ENCODE measurements around the gene RSRC1.
"Not testable (repeated sequence)": the region's sequence is repeated elsewhere in the genome, so short reads cannot be mapped to it uniquely, and the experiment has no call there.

RSRC1 gene

DNA sequence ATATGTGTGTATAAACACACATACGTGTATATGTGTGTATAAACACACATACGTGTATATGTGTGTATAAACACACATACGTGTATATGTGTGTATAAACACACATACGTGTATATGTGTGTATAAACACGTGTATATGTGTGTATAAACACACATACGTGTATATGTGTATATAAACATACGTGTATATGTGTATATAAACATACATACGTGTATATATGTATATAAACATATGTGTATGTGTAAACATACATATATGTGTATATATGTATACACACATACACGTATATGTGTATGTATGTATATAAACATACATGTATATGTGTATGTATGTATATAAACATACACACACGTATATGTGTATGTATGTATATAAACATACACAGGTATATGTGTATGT, 119.1 kb downstream of the RSRC1 start:
- not testable (repeated sequence) for DNase-seq (ENCODE audit: low spot score)

DNA sequence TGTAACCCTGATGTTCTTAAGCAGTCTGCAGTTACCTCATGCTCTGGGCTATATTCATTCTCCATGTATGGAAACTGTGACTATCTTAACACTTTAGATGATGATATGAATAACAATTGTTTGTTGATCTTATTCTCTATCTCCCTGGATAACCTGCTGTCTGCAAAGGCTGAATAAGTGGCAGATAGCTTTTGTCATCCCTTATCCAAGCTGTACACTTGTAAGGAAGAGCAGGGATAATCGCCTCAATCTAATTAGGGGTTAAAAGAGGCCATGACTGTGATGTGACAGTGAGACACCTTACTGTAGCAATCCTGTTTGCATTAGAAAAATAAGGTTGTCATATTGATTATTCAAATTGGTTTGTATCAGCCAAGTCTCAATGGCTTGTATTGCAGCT, 123.9 kb downstream of the RSRC1 start:
- DNase-seq (ENCODE audit: low spot score) = no peak

DNA sequence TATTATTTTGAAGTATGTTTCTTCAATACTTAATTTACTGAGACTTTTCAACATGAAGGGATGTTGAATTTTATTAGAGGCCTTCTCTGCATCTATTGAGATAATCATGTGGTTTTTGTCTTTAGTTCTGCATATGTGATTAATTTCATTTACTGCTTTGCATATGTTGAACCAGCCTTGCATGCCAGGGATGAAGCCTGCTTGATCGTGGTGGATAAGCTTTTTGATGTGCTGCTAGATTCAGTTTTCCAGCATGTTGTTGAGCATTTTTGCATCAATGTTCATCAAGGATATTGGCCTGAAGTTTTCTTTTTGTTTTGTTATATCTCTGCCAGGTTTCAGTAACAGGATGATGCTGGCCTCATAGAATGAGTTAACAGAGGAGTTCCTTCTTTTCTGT, 134.4 kb downstream of the RSRC1 start:
- no peak for DNase-seq (ENCODE audit: low spot score)

- no peak for DNase-seq (ENCODE audit: low spot score)
Observed at GRCh38 chr3:158247288-158247687, 137.4 kb downstream of the RSRC1 start.

DNA sequence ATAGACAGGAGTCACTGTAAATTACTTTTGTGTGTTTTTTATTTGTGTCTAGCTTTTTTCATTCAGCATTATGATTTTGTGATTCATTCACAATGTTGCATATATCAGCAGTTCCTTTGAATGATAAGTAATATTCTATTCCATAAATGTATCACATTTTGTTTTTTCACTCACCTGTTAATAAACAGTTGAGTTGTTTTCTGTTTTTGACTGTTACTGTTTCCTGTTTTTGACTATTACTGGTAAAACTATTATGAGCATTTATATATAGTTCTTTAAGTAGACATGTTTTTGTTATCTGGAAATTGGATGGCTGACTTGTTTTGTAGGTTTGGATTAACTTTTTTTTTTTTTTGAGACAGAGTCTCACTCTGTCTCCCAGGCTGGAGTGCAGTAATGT, 138.4 kb downstream of the RSRC1 start:
- no peak for DNase-seq (ENCODE audit: low spot score)

DNA sequence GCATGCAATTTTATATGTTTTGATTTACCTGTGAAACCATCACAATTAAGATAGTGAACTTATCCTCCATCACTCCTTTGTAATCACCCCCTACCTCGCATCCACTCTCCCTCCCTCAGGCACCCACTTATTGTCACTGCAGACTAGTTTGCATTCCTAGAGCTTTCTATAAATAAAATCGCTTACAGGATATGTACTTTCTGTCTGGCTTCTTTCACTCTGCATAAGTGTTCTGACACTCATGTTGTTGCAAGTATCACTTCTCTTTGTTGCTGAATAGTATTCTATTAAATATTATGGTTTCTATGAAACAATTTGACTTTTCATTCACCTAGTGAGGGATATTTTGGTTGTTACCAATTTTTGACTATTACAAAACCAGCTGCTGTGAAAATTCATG, 139.3 kb downstream of the RSRC1 start:
- DNase-seq (ENCODE audit: low spot score) = no peak

GRCh38 chr3:158258619-158259018, 148.7 kb downstream of the RSRC1 start:
- no peak for DNase-seq (ENCODE audit: low spot score)

DNA sequence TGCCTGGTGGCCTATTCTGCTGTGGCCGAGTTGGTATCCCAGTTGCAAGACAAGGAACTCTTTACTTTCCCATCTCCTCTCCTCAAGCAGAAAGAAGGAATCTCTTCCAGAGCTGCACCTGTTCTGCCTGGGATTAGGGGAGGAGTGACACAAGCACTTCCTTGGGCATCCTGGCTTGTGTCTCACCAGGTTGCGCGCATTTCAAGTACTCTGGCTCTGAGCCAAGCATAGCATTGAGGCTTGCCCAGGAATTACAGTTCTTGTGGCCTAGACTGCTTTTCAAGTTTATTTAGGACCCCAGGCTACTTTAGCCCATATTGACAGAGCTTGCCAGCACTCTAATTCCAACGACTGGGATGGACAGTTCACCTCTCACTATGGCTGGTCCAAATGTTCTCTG, 150.5 kb downstream of the RSRC1 start:
- DNase-seq (ENCODE audit: low spot score) = no peak

DNA sequence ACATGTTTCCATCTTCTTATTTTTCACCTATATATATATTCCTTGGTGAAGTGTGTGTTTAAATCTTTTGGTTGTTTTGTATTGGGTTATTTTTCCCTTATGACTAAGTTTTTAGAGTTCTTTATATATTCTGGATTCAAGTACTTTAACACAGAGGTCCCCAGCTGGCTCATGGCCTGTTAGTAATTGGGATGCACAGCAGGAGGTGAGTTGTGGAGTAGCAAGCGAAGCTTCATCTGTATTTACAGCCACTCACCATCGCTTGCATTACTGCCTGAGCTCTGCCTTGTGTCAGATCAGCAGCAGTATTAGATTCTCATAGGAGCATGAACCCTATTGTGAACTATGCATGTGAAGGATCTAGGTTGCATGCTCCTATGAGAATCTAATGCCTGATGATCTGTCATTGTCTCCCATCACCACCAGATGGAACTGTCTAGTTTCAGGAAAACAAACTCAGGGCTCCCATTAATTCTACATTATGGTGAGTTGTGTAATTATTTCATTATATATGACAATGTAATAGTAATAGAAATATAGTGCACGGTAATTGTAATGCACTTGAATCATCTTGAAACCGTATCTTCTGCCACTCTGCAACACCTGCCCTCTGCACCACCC, 151.6 kb downstream of the RSRC1 start:
- DNase-seq (ENCODE audit: low spot score) = no peak

DNA sequence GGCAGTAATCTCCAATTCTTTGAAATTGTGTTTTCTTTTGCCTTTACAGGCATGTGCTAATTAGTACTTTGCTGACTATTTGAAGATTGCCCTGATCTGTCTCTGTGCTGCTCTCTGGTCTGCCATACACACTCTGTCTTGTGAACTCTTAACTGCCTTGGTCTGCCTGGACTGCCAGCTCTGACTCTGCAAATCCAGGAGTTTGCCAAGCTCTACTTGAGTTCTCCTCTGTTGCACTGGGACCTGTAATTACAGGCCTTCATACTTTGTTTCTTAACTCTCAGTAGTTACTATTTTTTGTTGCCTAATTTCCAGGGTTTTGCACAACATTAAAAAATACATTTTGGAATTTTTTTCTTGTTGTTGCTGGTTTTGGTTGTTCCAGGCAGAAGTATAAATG, 155.0 kb downstream of the RSRC1 start:
- no peak for DNase-seq (ENCODE audit: low spot score)

GRCh38 chr3:158267015-158267414, 157.1 kb downstream of the RSRC1 start:
- no peak for DNase-seq (ENCODE audit: low spot score)

- DNase-seq (ENCODE audit: low spot score) = no peak
Observed at GRCh38 chr3:158269942-158270341, 160.1 kb downstream of the RSRC1 start.

GRCh38 chr3:158272081-158272480, 162.2 kb downstream of the RSRC1 start:
- DNase-seq (ENCODE audit: low spot score) = no peak

DNA sequence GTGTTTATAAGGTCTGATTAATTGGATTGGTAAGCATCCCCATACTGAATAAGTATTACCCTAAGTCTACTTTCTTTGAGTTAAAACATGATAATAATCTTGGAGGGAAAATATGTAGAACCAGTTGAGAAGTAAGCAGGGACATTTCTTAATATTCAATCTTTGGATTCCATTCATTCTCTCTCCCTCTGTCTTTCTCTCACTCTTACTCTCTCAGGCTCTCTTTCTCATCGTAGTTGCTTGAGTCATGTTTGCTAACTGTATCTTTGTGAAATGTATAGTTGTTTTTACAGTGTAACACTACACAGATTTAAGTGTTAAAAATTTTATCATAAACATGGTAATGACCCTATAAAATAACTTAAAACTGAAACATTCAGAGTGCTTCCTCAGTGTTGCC, 163.8 kb downstream of the RSRC1 start:
- no peak for DNase-seq (ENCODE audit: low spot score)

DNA sequence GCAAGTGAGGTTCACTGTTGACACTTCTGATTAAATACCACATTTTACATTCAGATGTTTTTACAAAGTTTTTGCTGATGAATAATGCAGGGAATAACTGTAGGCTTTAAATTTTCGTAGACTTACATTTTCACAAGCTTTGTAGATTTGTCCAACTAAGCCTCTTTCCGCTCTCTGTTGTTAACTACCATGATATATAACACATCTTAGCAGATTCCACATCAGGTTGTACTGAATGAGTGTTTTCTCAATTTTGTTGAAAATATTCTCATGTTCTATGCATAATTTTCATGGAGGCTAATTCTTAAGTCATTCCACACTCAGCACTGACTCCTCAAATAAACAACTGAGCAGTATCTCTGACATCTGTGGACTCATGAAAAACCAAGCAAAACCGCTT, 168.3 kb downstream of the RSRC1 start:
- no peak for DNase-seq (ENCODE audit: low spot score)

GRCh38 chr3:158279609-158280008, 169.7 kb downstream of the RSRC1 start:
- DNase-seq (ENCODE audit: low spot score) = no peak

GRCh38 chr3:158295771-158296170, 185.9 kb downstream of the RSRC1 start:
- no peak for DNase-seq (ENCODE audit: low spot score)

- DNase-seq (ENCODE audit: low spot score) = no peak
Observed at GRCh38 chr3:158297940-158298339, 188.1 kb downstream of the RSRC1 start.

DNA sequence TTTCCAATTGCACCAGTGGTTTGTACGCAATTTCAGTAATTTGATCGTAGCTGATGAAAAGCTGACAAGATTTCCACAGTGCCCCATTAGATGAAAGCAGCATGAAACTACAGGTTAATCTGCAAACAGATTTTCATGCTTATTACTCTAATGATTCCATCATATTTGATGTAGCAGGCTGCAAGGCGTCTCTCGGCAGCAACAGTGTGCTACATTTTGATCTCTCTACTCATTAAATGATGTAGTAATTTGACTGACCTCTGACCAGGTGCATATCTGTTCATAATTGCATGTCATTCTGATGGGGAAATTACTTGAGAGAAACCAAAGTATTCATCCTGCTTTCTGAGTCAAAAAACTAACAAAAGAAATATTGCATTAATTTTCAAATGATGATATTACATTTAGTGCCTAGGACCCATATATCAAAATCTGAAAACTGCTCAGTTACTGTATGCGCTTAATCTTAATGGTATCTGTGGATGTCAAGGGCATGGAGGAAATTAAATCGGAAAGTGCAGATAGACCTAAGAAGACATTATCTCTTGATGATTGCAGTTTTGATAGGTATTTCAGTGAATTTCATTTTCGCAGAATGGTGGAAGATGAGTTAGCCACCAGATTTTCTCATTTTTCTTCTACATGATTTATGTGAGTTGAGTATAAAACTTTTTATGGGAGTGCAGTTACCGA, 198.5 kb downstream of the RSRC1 start:
- no peak for DNase-seq (ENCODE audit: low spot score)

- no peak for DNase-seq (ENCODE audit: low spot score)
Observed at GRCh38 chr3:158312560-158313141, 202.8 kb downstream of the RSRC1 start.

- no peak for DNase-seq (ENCODE audit: low spot score)
Observed at GRCh38 chr3:158313338-158313927, 203.5 kb downstream of the RSRC1 start.

DNA sequence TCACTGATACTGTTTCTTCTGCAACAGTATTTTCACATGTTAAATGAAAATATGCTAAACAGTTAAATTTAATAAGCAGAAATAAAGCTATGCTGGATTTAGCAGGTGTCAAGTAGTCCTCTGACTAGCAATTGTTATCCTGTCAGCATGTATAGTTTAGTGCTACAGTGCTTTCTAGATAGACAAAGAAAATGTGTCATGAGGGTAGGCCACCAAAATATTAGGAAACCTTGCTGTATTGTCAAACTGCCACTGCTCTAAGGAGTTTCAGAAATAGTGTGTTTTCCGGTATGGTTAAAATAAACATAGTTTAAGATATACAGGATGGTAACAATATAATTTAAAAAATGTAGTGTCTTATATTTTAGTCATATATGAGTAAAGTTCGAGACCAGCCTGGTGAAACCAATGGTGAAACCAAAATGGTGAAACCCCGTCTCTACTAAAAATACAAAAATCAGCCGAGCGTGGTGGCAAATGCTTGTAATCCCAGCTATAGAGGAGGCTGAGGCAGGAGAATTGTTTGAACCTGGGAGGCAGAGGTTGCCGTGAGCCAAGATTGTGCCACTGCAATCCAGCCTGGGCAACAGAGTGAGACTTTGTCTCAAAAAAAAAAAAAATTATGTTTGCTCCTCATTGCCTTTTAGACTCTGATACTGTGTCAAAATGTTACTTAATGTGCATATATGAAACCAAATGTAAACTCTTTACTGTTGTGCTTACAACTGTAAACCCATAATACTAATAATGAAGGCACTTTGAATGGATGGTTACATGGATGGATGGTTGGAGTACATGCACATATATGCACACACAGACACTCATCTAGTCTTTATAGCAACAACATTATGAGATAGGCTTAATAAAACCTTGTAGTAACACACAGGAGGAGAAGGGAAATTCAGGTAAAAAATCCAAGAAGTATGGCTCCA, 204.8 kb downstream of the RSRC1 start:
- DNase-seq (ENCODE audit: low spot score) = no peak
